HG03469 (cell line): ENCODE measurements around the gene FES.

Experiments
- ATAC-seq: cut with Tn5 transposase; IDR thresholded peaks from one replicate; pipeline ENCODE4 v1.9.1; 2021; ENCODE audit warnings: mild to moderate bottlenecking, moderate library complexity, moderate number of reproducible peaks; ENCODE audit not compliant: unreplicated experiment

The FES gene

GRCh38 chr15:90875549-90875981, 8.7 kb upstream of the FES start:
- no peak for ATAC-seq

DNA sequence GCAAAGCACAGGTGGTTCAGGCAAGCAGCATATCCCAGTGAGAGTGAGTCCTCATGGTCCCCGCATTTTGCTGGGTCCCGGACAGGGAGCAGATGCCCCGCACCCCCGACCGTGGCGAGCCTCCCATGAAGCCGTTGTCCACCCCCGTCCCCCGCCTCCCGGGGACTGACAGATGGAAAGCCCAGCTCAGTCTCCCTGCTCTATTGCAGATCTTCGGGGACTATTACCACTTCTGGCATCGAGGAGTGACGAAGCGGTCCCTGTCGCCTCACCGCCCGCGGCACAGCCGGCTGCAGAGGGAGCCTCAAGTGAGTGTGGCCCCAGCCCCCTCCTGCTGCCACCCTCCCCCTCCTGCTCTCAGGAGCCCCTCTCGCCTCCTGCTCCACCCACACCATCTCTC, 8.3 kb upstream of the FES start:
- no peak for ATAC-seq

GRCh38 chr15:90876512-90877170, 7.7 kb upstream of the FES start:
- no peak for ATAC-seq

- ATAC-seq: no peak
These were observed 7.0 kb upstream of the FES start for GRCh38 chr15:90877315-90877714.

DNA sequence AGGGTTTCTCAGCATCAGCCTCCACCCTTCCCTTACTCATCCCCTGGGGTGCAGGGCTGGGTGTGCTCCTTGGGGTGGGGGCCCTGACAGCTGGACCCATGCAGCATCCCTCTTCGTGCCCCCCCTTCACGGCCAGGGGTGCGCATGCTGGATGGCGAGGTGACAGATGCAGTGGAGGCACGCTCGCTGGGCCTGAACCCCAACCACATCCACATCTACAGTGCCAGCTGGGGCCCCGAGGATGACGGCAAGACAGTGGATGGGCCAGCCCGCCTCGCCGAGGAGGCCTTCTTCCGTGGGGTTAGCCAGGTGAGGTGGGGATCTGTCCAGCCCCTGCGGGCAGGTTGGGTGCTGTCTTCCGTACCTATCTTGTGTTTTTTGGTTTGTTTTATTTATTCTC, 6.3 kb upstream of the FES start:
- no peak for ATAC-seq

- ATAC-seq: no peak
These were observed 5.6 kb upstream of the FES start for GRCh38 chr15:90878660-90879059.

DNA sequence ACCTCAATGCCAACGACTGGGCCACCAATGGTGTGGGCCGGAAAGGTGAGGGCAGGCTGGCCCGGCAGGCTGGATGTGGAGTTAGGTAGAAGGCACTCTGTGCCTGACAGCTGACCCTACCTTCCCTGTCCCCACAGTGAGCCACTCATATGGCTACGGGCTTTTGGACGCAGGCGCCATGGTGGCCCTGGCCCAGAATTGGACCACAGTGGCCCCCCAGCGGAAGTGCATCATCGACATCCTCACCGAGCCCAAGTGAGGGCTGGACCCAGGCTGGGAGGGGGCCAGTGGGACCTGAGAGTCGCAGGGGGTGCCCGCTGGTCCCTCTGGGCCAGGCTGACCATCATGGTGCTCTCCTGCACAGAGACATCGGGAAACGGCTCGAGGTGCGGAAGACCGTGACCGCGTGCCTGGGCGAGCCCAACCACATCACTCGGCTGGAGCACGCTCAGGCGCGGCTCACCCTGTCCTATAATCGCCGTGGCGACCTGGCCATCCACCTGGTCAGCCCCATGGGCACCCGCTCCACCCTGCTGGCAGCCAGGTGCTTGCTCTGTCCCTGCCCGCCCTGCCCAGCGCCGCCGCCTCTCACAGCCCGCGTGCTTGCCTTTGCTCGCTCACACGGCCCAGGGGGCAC, 4.5 kb upstream of the FES start:
- ATAC-seq: no peak

GRCh38 chr15:90880381-90881145, 3.7 kb upstream of the FES start:
- ATAC-seq: no peak

- ATAC-seq: no peak
These were observed 2.9 kb upstream of the FES start for GRCh38 chr15:90881181-90881977.

- ATAC-seq: no peak
These were observed 2.2 kb upstream of the FES start for GRCh38 chr15:90881978-90882721.

DNA sequence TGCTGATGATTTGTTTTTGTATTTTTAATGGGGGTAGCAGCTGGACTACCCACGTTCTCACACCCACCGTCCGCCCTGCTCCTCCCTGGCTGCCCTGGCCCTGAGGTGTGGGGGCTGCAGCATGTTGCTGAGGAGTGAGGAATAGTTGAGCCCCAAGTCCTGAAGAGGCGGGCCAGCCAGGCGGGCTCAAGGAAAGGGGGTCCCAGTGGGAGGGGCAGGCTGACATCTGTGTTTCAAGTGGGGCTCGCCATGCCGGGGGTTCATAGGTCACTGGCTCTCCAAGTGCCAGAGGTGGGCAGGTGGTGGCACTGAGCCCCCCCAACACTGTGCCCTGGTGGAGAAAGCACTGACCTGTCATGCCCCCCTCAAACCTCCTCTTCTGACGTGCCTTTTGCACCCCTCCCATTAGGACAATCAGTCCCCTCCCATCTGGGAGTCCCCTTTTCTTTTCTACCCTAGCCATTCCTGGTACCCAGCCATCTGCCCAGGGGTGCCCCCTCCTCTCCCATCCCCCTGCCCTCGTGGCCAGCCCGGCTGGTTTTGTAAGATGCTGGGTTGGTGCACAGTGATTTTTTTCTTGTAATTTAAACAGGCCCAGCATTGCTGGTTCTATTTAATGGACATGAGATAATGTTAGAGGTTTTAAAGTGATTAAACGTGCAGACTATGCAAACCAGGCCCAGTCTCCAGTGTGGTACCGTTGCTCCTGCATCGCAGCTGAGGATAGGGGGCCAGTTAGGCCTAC, 1.4 kb upstream of the FES start:
- no peak for ATAC-seq

- ATAC-seq: no peak
These were observed 753 bp upstream of the FES start for GRCh38 chr15:90883526-90883975.

DNA sequence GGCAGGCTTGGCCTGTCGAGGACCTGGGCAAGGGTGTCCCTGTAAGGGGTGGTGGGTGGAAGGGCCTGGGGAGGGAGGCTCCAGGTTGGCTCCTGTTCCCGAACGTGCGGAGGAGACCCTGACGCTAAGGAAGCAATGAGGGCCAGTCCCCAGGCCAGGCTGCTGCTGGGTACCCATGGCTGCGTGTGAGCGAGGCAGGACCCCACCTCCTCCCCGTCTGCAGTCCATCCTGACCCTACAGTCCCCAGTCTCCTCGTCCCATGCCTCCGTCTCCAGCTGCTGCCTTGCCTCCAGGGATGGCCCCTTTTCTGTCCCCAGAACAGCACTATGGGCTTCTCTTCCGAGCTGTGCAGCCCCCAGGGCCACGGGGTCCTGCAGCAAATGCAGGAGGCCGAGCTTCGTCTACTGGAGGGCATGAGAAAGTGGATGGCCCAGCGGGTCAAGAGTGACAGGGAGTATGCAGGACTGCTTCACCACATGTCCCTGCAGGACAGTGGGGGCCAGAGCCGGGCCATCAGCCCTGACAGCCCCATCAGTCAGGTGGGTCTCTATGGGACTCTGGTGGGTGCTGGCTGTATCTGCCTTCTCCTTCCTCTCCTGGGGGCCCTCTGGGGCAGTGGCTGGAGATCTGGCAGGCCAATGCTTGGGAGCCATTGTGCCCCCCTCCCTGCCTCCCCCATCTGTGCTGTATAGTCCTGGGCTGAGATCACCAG, 571 bp downstream of the FES start:
- ATAC-seq: no peak

GRCh38 chr15:90885432-90886290, 1.4 kb downstream of the FES start:
- no peak for ATAC-seq

DNA sequence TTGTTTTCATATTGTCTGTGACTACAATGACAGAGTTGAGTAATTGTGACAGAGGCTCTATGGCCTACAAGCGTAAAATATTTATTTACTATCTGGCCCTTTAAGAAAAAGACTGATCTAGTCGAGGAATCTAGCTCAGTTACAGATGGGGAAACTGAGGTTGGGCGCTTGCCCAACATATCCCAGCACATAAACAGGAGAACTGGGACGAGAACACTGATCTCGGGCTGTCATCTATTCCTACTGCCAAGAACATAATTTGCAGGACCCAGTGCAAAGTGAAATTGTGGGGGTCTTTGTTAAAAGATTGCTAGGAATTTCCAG, 1.9 kb downstream of the FES start:
- no peak for ATAC-seq

DNA sequence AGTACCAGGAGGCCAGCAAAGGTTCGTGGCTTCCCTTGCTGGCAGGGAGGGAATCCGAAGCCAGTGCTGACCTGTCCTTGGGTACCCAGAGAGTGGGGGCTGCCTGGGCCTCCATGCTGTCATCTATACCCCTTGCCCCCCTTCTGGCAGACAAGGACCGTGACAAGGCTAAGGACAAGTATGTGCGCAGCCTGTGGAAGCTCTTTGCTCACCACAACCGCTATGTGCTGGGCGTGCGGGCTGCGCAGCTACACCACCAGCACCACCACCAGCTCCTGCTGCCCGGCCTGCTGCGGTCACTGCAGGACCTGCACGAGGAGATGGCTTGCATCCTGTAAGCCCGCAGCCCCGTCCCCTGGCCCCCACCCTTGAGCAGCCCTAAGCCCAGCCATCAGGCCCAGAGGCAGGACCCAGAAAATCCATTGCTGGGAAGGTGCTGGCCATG, 2.8 kb downstream of the FES start:
- no peak for ATAC-seq

GRCh38 chr15:90889313-90889730, 5.0 kb downstream of the FES start:
- no peak for ATAC-seq

DNA sequence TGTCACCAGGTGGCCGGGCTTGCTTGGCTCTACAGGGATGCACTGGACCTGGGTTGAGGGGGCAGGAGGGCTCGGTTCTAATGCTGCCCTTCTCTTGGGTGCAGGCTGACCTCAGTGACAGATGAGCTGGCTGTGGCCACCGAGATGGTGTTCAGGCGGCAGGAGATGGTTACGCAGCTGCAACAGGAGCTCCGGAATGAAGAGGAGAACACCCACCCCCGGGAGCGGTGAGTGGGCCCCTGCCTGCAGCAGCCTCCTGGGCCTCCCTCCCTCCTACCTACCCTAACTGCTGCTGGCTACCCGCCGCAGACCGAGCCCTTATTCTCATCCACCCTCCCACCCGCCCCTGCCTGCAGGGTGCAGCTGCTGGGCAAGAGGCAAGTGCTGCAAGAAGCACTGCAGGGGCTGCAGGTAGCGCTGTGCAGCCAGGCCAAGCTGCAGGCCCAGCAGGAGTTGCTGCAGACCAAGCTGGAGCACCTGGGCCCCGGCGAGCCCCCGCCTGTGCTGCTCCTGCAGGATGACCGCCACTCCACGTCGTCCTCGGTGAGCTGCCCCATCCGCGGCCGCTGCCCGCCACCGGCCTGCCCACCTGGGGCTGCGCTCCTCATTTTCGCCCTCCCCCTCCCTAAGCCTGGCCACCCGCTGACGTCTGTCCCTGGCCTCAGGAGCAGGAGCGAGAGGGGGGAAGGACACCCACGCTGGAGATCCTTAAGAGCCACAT, 5.6 kb downstream of the FES start:
- ATAC-seq: no peak
